ENCODE results near the gene UBTFL1. TPM values are rescaled to one million over a fixed set of nuclear protein-coding genes. Genes with fewer than 3 reads are reported as not detected.

The UBTFL1 gene
- total RNA-seq, 2 donors from 2014 or later, result not detected

GRCh38 chr11:90134478-90135003 is 48.8 kb downstream of the UBTFL1 start, which contains the start of gene NAALAD2:
TSS of gene NAALAD2 (plus strand) at chr11:90134663. CDS start at chr11:90134759, 96 bp downstream.
- DNase-seq (ENCODE audit: low spot score), result no peak
- H3K27ac Mint-ChIP-seq, result no peak within 1 kb of the TSS
- H3K9me3 Mint-ChIP-seq, result peaks cover 8% of the 10 kb centered on the region

GRCh38 chr11:90135016-90135415 is 49.3 kb downstream of the UBTFL1 start:
- H3K27me3 Mint-ChIP-seq, result peaks cover 13 to 26% of the 10 kb centered on the region in 2 donors

More at GRCh38 chr11:90134478-90135003, 48.8 kb downstream of the UBTFL1 start, which contains the start of gene NAALAD2:
- ATAC-seq, result peak in 1 of 2 donors; percentile 52
- Mint-ChIP-seq H3K27me3 (peaks cover 13 to 26% of the 10 kb centered on the region in 2 donors), H3K4me3 (no peak within 1 kb of the TSS), H3K4me1 (ENCODE audit: low read depth in 2 of 2) (peaks cover 0 to 3% of the 10 kb centered on the region in 2 donors), H3K36me3 (peaks cover 8% of the 10 kb centered on the region)

More at GRCh38 chr11:90135016-90135415, 49.3 kb downstream of the UBTFL1 start:
- H3K4me3 Mint-ChIP-seq, result no peak overlapping the region
- peaks cover 0 to 3% of the 10 kb centered on the region in 2 donors for H3K4me1 Mint-ChIP-seq (ENCODE audit: low read depth in 2 of 2)
- no peak overlapping the region for H3K27ac Mint-ChIP-seq
- no peak for DNase-seq (ENCODE audit: low spot score)
- H3K36me3 Mint-ChIP-seq, result peaks cover 8% of the 10 kb centered on the region
- H3K9me3 Mint-ChIP-seq, result peaks cover 6% of the 10 kb centered on the region
- no peak for ATAC-seq

Other genes with a start within 250 kb of the UBTFL1 start
- gene TRIM64B, start 207.5 kb upstream of the UBTFL1 start, total RNA-seq, result not detected
- not detected for gene TRIM49D1, start 163.7 kb upstream of the UBTFL1 start, total RNA-seq
- not detected for gene TRIM49D2, start 161.9 kb upstream of the UBTFL1 start, total RNA-seq
- gene TRIM64, start 119.9 kb upstream of the UBTFL1 start, total RNA-seq, result not detected
- gene TRIM49C, start 54.8 kb upstream of the UBTFL1 start, total RNA-seq, result not detected
- not detected for gene NAALAD2, start 48.7 kb downstream of the UBTFL1 start, total RNA-seq
- gene CHORDC1, start 137.1 kb downstream of the UBTFL1 start, total RNA-seq, result 100 to 1,000 TPM in 1 of 2 donors, 10 to 100 TPM in 1; 69.0 to 103 TPM